ENCODE measurements around the gene STX3. TPM values are rescaled to one million over a fixed set of nuclear protein-coding genes. Genes with fewer than 3 reads are reported as not detected.

Gene STX3
- total and polyA plus RNA-seq, 8 donors = 14.5 to 267 (median 61.1) TPM

DNA sequence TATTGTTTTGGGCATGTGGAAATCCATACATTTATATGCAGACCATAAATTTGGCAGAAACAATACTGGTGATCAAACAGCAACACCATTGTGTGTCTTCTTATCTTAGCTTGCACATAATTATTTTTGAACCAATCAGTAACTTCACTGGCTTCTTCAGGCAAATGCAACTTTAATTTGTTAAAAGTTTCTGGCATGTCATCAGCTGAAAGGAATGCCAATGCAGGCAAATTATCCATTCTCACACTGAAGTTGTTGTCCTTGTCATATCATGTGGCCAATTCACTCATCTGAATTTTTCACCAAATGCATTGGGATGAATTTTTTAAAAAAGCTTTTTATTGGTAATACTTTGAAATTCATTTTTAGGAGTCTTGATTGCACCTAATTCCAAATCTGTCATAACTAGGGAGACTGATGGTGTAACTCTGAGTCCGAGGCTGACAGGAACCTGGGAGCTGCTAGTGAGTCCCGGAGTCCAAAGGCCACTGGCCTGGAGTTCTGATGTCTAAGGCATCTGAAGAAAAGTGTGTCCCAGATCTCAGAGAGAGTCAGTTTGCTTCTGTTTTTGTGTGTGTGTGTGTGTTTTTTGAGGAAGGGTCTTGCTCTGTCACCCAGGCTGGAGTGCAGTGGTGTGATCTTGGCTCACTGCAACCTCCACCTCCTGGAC is 24.1 kb upstream of the STX3 start:
- intact Hi-C loops (cut with DNase I; ENCODE audit: low total_unique reads) = no loop called here
- TF ChIP-seq POLR2AphosphoS5 (IDR thresholded peaks at IDR 0.05) (no peak), EP300 (IDR thresholded peaks at IDR 0.05) (no peak)
- Histone ChIP-seq H3K4me3 (no peak overlapping the region), H3K27ac (no peak overlapping the region), H3K36me3 (no peaks in the 10 kb centered on the region), H3K27me3 (no peaks in the 10 kb centered on the region), H3K9me3 (no peaks in the 10 kb centered on the region), H3K4me1 (no peaks in the 10 kb centered on the region)
- no peak for DNase-seq
- 69 to 97% (median 80%) methylated on average over 2 of the region's 2 CpGs for WGBS, 5 donors

DNA sequence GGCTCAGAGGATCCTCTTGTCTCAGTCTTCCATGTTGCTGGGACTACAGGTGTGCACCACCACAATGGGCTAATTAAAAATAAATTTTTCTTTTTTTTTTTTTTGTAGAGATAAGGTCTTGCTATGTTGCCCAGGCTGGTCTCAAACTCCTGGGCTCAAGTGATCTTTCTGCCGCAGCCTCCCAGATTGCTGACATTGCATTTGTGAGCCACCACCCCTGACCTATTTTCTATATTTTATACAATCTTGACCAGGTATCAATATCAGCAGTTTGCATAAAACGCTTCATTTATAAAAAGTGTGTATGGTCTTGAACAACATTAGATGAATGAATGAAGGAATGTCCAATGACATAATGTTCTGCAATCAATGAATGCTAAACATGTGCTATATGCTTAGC is 9.1 kb upstream of the STX3 start:
- Histone ChIP-seq H3K4me1 (no peaks in the 10 kb centered on the region), H3K4me3 (no peak overlapping the region), H3K27ac (no peak overlapping the region), H3K27me3 (no peaks in the 10 kb centered on the region), H3K9me3 (no peaks in the 10 kb centered on the region), H3K36me3 (no peaks in the 10 kb centered on the region)
- no peak for DNase-seq
- TF ChIP-seq POLR2A (IDR thresholded peaks at IDR 0.05) (no peak), EP300 (IDR thresholded peaks at IDR 0.05) (no peak), POLR2AphosphoS5 (IDR thresholded peaks at IDR 0.05) (no peak), CTCF (IDR thresholded peaks at IDR 0.05) (no peak)
- intact Hi-C loops (cut with DNase I; ENCODE audit: low total_unique reads) = no loop called here
- WGBS, 5 donors = 76 to 85% (median 77%) methylated on average over 2 of the region's 2 CpGs

DNA sequence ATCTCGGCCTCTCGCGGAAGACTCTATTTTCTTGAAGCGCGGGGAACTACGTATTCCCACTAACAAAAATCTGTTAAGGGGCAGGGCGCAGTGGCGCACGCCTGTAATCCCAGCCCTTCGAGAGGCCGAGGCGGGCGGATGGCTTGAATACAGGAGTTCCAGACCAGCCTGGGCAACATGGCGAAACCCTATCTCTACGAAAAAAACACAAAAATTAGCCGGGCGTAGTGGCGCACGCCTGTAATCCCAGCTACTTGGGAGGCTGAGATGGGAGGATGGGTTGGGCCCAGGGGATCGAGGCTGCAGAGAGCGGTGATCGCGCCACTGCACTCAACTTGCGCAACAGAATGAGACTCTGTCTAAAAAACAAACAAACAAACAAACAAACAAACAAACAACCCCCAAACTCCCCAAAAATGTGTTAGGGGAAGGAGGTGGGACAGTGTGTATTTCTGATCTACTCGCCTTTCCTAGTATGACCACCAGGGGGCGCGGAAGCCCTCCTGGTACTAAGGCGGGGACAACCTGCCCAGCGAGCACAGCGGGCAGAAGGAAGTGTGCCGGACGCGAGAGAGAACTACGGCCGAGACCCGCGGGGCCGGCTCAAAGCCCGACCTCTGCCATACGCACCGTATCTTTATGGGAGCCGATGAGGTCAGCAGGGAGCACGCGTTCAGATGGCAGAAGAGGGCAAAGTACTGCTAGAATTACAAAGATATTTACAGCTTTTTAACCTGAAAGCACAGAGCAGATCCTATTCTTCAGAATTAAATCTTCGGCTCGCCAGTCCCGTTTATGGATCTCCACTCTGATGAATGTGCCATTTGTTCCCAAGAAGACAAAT is 1.3 kb upstream of the STX3 start:
- intact Hi-C loops (cut with DNase I; ENCODE audit: low total_unique reads) = no loop called here
- no peaks in the 10 kb centered on the region for H3K36me3 ChIP-seq
- H3K27ac ChIP-seq = peak overlapping the region; percentile 92 to 97 (median 95)
- TF ChIP-seq EP300 (IDR thresholded peaks at IDR 0.05) (no peak), POLR2AphosphoS5 (IDR thresholded peaks at IDR 0.05) (peak; percentile 39 to 78 (median 55)), CTCF (IDR thresholded peaks at IDR 0.05) (peak in 6 of 7 experiments; percentile 83 to 98 (median 94))
- H3K4me3 ChIP-seq = peak overlapping the region; percentile 73 to 89 (median 83)
- peak; percentile 90 to 94 for DNase-seq
- H3K9me3 ChIP-seq = no peaks in the 10 kb centered on the region
- no peaks in the 10 kb centered on the region for H3K27me3 ChIP-seq
- peaks cover 17 to 48% (median 41%) of the 10 kb centered on the region in 4 donors for H3K4me1 ChIP-seq
- WGBS, 5 donors = 31 to 34% (median 32%) methylated on average over 46 to 47 of the region's 47 CpGs

DNA sequence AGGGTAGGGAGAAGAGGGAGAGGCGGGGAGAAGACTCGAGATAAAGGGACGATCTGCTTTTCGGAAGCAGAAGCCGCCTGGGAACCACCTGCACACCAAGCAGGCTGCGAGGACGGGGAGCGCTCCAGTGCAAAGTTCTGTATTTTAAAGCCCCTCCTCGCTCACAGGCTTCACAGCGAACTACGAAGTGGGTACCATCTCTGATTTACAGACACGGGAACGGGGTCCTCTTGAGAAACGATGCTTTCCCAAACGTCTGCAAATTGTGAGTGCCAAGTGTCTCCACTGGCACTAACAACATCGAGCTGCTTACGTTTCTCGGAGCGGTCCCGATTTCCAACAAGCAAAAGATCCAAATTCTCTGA is 700 bp upstream of the STX3 start:
- Histone ChIP-seq H3K27ac (peak overlapping the region; percentile 92 to 97 (median 95)), H3K27me3 (no peaks in the 10 kb centered on the region), H3K36me3 (no peaks in the 10 kb centered on the region), H3K4me3 (peak overlapping the region; percentile 73 to 89 (median 83)), H3K9me3 (no peaks in the 10 kb centered on the region), H3K4me1 (peaks cover 17 to 53% (median 46%) of the 10 kb centered on the region in 4 donors)
- TF ChIP-seq EP300 (IDR thresholded peaks at IDR 0.05) (no peak), POLR2AphosphoS5 (IDR thresholded peaks at IDR 0.05) (no peak), POLR2A (IDR thresholded peaks at IDR 0.05) (no peak)
- DNase-seq = peak in 1 of 2 donors; percentile 47
- 0 to 3% (median 0%) methylated on average over 20 of the region's 20 CpGs for WGBS, 5 donors
- intact Hi-C loops (cut with DNase I; ENCODE audit: low total_unique reads) = no loop called here

DNA sequence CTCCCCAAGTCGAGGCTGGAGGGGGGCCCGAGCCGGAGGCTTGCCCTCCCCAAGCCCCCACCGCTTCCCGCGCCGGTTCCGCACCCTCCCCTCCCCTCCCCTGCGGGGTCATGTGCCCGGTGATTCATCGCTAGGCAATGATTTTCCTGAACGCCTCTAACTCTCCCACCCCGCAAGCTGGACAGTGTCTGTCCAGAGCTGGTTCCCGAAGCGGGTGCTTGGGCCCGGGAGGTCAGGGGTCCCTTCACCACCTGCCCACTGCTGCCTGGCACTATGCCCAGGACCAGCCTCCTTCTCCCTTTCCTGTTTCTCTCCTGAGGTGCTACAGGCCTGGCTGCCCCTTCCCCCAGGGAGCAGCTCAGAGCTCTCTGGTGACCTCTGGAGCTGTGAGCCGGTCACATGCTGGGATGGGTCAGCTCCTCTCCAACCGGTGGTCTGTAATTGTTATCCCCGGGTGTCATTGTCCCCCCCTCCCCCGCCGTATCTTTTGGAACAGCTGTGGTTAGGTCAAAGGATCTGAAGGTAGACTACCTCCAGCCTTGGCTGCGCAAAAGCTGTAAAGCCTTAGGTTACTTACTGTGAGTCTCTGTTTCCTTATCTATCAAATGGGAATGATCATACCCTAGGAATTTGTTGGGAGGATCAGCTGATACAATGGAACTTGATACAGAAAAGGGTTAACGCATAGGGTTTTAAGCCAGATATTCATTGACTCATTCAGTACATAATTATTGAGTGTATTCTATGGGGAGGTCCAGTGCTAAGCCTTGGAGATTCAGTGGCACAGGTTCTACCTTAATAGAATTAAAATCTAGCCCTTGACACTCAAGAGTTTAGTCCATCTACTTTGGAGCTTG is 753 bp downstream of the STX3 start:
- no peaks in the 10 kb centered on the region for H3K27me3 ChIP-seq
- DNase-seq = peak; percentile 79 to 89
- peak overlapping the region; percentile 92 to 97 (median 95) for H3K27ac ChIP-seq
- peaks cover 17 to 66% (median 52%) of the 10 kb centered on the region in 4 donors for H3K4me1 ChIP-seq
- H3K4me3 ChIP-seq = peak overlapping the region; percentile 73 to 89 (median 83)
- peaks cover 0 to 2% (median 0%) of the 10 kb centered on the region in 4 donors for H3K36me3 ChIP-seq
- intact Hi-C loops (cut with DNase I; ENCODE audit: low total_unique reads) = loop anchor here (5.0 kb wide), 1 partner anchor 46 kb away; no protein-coding TSS in a partner anchor
- WGBS, 5 donors = 3 to 14% (median 4%) methylated on average over 8 to 23 of the region's 23 CpGs
- no peaks in the 10 kb centered on the region for H3K9me3 ChIP-seq
- no peak for TF ChIP-seq CTCF (IDR thresholded peaks at IDR 0.05)
- peak in 2 of 3 donors; percentile 51 to 64 for TF ChIP-seq POLR2AphosphoS5 (IDR thresholded peaks at IDR 0.05)

Measured in stomach (tissue), 9 donors.